ENCODE results near the gene TBCA.
"Not testable (repeated sequence)": the region's sequence is repeated elsewhere in the genome, so short reads cannot be mapped to it uniquely, and the experiment has no call there.

The TBCA gene

GRCh38 chr5:77758141-77758938 lies 17.8 kb downstream of the TBCA start:
- no peak overlapping the region for H3K4me3 Mint-ChIP-seq
- intact Hi-C loops (cut with micrococcal nuclease): no loop called here
- H3K36me3 Mint-ChIP-seq (ENCODE audit: low read depth): peaks cover 38% of the 10 kb centered on the region
- H3K27me3 Mint-ChIP-seq: no peaks in the 10 kb centered on the region
- H3K9me3 Mint-ChIP-seq: no peaks in the 10 kb centered on the region
- H3K4me1 Mint-ChIP-seq (ENCODE audit: low read depth): peaks cover 12% of the 10 kb centered on the region
- no peak overlapping the region for H3K27ac Mint-ChIP-seq

GRCh38 chr5:77751328-77752023 lies 24.7 kb downstream of the TBCA start:
- H3K36me3 Mint-ChIP-seq (ENCODE audit: low read depth): peaks cover 5% of the 10 kb centered on the region
- intact Hi-C loops (cut with micrococcal nuclease): no loop called here
- H3K9me3 Mint-ChIP-seq: no peaks in the 10 kb centered on the region
- H3K4me3 Mint-ChIP-seq: no peak overlapping the region
- no peak overlapping the region for H3K27ac Mint-ChIP-seq
- H3K4me1 Mint-ChIP-seq (ENCODE audit: low read depth): peaks cover 23% of the 10 kb centered on the region
- no peaks in the 10 kb centered on the region for H3K27me3 Mint-ChIP-seq

- H3K36me3 Mint-ChIP-seq (ENCODE audit: low read depth); H3K4me3 Mint-ChIP-seq; H3K27ac Mint-ChIP-seq; H3K27me3 Mint-ChIP-seq; intact Hi-C loops (cut with micrococcal nuclease); H3K9me3 Mint-ChIP-seq: not testable (repeated sequence)
- H3K4me1 Mint-ChIP-seq (ENCODE audit: low read depth): peaks cover 18% of the 10 kb centered on the region
Measured at GRCh38 chr5:77750928-77751327, 25.2 kb downstream of the TBCA start.

GRCh38 chr5:77748160-77748559 lies 28.0 kb downstream of the TBCA start:
- H3K27ac Mint-ChIP-seq: no peak overlapping the region
- H3K4me3 Mint-ChIP-seq: no peak overlapping the region
- no peaks in the 10 kb centered on the region for H3K36me3 Mint-ChIP-seq (ENCODE audit: low read depth)

GRCh38 chr5:77744116-77744515 lies 32.0 kb downstream of the TBCA start:
- H3K27me3 Mint-ChIP-seq: no peaks in the 10 kb centered on the region
- H3K4me3 Mint-ChIP-seq: no peak overlapping the region
- H3K4me1 Mint-ChIP-seq (ENCODE audit: low read depth): peaks cover 5% of the 10 kb centered on the region
- H3K9me3 Mint-ChIP-seq: no peaks in the 10 kb centered on the region
- no peak overlapping the region for H3K27ac Mint-ChIP-seq
- intact Hi-C loops (cut with micrococcal nuclease): no loop called here
- H3K36me3 Mint-ChIP-seq (ENCODE audit: low read depth): no peaks in the 10 kb centered on the region

More at GRCh38 chr5:77748160-77748559, 28.0 kb downstream of the TBCA start:
- no peaks in the 10 kb centered on the region for H3K27me3 Mint-ChIP-seq
- H3K4me1 Mint-ChIP-seq (ENCODE audit: low read depth): peaks cover 23% of the 10 kb centered on the region
- no peaks in the 10 kb centered on the region for H3K9me3 Mint-ChIP-seq
- intact Hi-C loops (cut with micrococcal nuclease): no loop called here

- no peaks in the 10 kb centered on the region for H3K9me3 Mint-ChIP-seq
- H3K4me3 Mint-ChIP-seq: no peak overlapping the region
- no peaks in the 10 kb centered on the region for H3K36me3 Mint-ChIP-seq (ENCODE audit: low read depth)
- H3K27me3 Mint-ChIP-seq: no peaks in the 10 kb centered on the region
- no peak overlapping the region for H3K27ac Mint-ChIP-seq
- H3K4me1 Mint-ChIP-seq (ENCODE audit: low read depth): peaks cover 5% of the 10 kb centered on the region
- intact Hi-C loops (cut with micrococcal nuclease): no loop called here
Measured at GRCh38 chr5:77743181-77743580, 33.0 kb downstream of the TBCA start.

- no peaks in the 10 kb centered on the region for H3K36me3 Mint-ChIP-seq (ENCODE audit: low read depth)
- no peaks in the 10 kb centered on the region for H3K9me3 Mint-ChIP-seq
- peaks cover 5% of the 10 kb centered on the region for H3K4me1 Mint-ChIP-seq (ENCODE audit: low read depth)
- no peaks in the 10 kb centered on the region for H3K27me3 Mint-ChIP-seq
- no peak overlapping the region for H3K4me3 Mint-ChIP-seq
- intact Hi-C loops (cut with micrococcal nuclease): no loop called here
- no peak overlapping the region for H3K27ac Mint-ChIP-seq
Measured at GRCh38 chr5:77741608-77742007, 34.5 kb downstream of the TBCA start.

- Mint-ChIP-seq H3K9me3 (peaks cover 7% of the 10 kb centered on the region), H3K27me3 (no peaks in the 10 kb centered on the region), H3K27ac (no peak overlapping the region), H3K4me1 (ENCODE audit: low read depth) (no peaks in the 10 kb centered on the region), H3K4me3 (no peak overlapping the region), H3K36me3 (ENCODE audit: low read depth) (peaks cover 5% of the 10 kb centered on the region)
- intact Hi-C loops (cut with micrococcal nuclease): no loop called here
Measured at GRCh38 chr5:77734885-77735284, 41.3 kb downstream of the TBCA start.

GRCh38 chr5:77733130-77733529 lies 43.0 kb downstream of the TBCA start:
- peaks cover 7% of the 10 kb centered on the region for H3K9me3 Mint-ChIP-seq
- no peak overlapping the region for H3K27ac Mint-ChIP-seq
- H3K36me3 Mint-ChIP-seq (ENCODE audit: low read depth): peaks cover 5% of the 10 kb centered on the region
- no peak overlapping the region for H3K4me3 Mint-ChIP-seq
- intact Hi-C loops (cut with micrococcal nuclease): no loop called here
- no peaks in the 10 kb centered on the region for H3K4me1 Mint-ChIP-seq (ENCODE audit: low read depth)
- H3K27me3 Mint-ChIP-seq: no peaks in the 10 kb centered on the region

GRCh38 chr5:77727190-77727589 lies 48.9 kb downstream of the TBCA start:
- Mint-ChIP-seq H3K4me3 (no peak overlapping the region), H3K9me3 (no peaks in the 10 kb centered on the region), H3K4me1 (ENCODE audit: low read depth) (no peaks in the 10 kb centered on the region), H3K36me3 (ENCODE audit: low read depth) (no peaks in the 10 kb centered on the region), H3K27ac (no peak overlapping the region), H3K27me3 (no peaks in the 10 kb centered on the region)
- intact Hi-C loops (cut with micrococcal nuclease): no loop called here

- H3K4me3 Mint-ChIP-seq: no peak overlapping the region
- no peaks in the 10 kb centered on the region for H3K4me1 Mint-ChIP-seq (ENCODE audit: low read depth)
- no peaks in the 10 kb centered on the region for H3K9me3 Mint-ChIP-seq
- intact Hi-C loops (cut with micrococcal nuclease): no loop called here
- no peaks in the 10 kb centered on the region for H3K27me3 Mint-ChIP-seq
- no peaks in the 10 kb centered on the region for H3K36me3 Mint-ChIP-seq (ENCODE audit: low read depth)
- H3K27ac Mint-ChIP-seq: no peak overlapping the region
Measured at GRCh38 chr5:77725616-77726015, 50.5 kb downstream of the TBCA start.

- intact Hi-C loops (cut with micrococcal nuclease): no loop called here
- H3K4me3 Mint-ChIP-seq: no peak overlapping the region
- H3K27me3 Mint-ChIP-seq: no peaks in the 10 kb centered on the region
- H3K4me1 Mint-ChIP-seq (ENCODE audit: low read depth): peaks cover 4% of the 10 kb centered on the region
- no peaks in the 10 kb centered on the region for H3K9me3 Mint-ChIP-seq
- H3K36me3 Mint-ChIP-seq (ENCODE audit: low read depth): no peaks in the 10 kb centered on the region
- no peak overlapping the region for H3K27ac Mint-ChIP-seq
Measured at GRCh38 chr5:77724934-77725333, 51.2 kb downstream of the TBCA start.

GRCh38 chr5:77719666-77720363 lies 56.3 kb downstream of the TBCA start:
- intact Hi-C loops (cut with micrococcal nuclease): no loop called here
- H3K4me1 Mint-ChIP-seq (ENCODE audit: low read depth): peaks cover 17% of the 10 kb centered on the region

GRCh38 chr5:77718934-77719610 lies 57.1 kb downstream of the TBCA start:
- Mint-ChIP-seq H3K4me3 (no peak overlapping the region), H3K27me3 (no peaks in the 10 kb centered on the region)

More at GRCh38 chr5:77719666-77720363, 56.3 kb downstream of the TBCA start:
- H3K4me3 Mint-ChIP-seq: no peak overlapping the region
- no peaks in the 10 kb centered on the region for H3K36me3 Mint-ChIP-seq (ENCODE audit: low read depth)
- no peaks in the 10 kb centered on the region for H3K27me3 Mint-ChIP-seq
- H3K27ac Mint-ChIP-seq: peak overlapping the region; percentile 12
- H3K9me3 Mint-ChIP-seq: no peaks in the 10 kb centered on the region

More at GRCh38 chr5:77718934-77719610, 57.1 kb downstream of the TBCA start:
- intact Hi-C loops (cut with micrococcal nuclease): no loop called here
- Mint-ChIP-seq H3K36me3 (ENCODE audit: low read depth) (no peaks in the 10 kb centered on the region), H3K4me1 (ENCODE audit: low read depth) (peaks cover 17% of the 10 kb centered on the region), H3K9me3 (no peaks in the 10 kb centered on the region), H3K27ac (no peak overlapping the region)

Data from dendritic cell treated with granulocyte-macrophage colony-stimulating factor and Interleukin-4, amounts not matched to agents 40 ng/mL and 50 ng/mL, for 4 days (primary cell).